ENCODE data around the gene PPP2R3A.

DNA sequence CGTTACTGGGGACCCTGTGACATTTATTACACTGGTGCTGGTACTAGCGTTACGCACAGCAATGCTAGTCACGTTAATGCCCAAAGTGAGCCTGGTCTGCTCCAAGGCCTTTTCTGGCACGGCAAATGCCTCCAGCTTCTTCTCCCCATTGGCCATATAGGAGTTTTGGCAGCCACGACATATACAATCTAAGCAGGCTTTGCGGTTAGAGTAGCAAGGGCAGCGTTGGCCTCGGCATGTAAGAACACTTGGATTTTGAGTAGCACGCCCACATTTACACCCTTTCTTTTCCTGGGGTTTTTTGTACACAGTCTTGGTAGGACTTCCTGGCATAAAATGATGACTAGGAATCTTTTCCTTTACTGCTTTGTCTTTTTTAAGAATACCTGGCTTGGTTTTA is 185.7 kb downstream of the PPP2R3A start:
- TF ChIP-seq POLR2A (IDR thresholded peaks at IDR 0.05) (no peak), CTCF (IDR thresholded peaks at IDR 0.05) (no peak)
